HepG2 (cell line): Measurements from ENCODE around the gene TOMM7. TPM values are rescaled to one million over a fixed set of nuclear protein-coding genes. Genes with fewer than 3 reads are reported as not detected.

ENCODE experiments used
- ATAC-seq: fragments of 200-7000 bp; cut with Tn5 transposase; 3 replicates; pipeline ENCODE4 v1.9.1; 2020; ENCODE audit warnings: mild to moderate bottlenecking, moderate library complexity
- BruUV-seq: library from RNA; stranded (reverse); fragments of 400-500 nt; replicated peaks from 2 replicates; lab custom pipeline; 2021; lab: Mats Ljungman, UMichigan
- CTCF ChIA-PET: fragments of 300-600 bp; formaldehyde crosslinking; extraction: SDS; loops from one replicate; lab custom pipeline; 2021; ENCODE audit warnings: low total read pairs, inconsistent platforms, low intra/inter-chr PET ratio; lab: Yijun Ruan, JAX
- POLR2A ChIA-PET: fragments of 350-600 bp; sonication (Branson Sonifier 250); formaldehyde crosslinking; loops from one replicate; lab custom pipeline; 2020; ENCODE audit warnings: antibody characterized with exemption, inconsistent platforms; lab: Yijun Ruan, JAX
- DNase-seq: peaks from one replicate; pipeline ENCODE4 v3.0.0-alpha.2; 2015; ENCODE audit warnings: low spot score
- FAIRE-seq: peaks from 3 replicates; lab custom pipeline; 2011; peaks lifted over from hg19 to GRCh38; lab: Jason Lieb, UNC
- H2AFZ ChIP-seq: one replicate; pipeline ENCODE4 v1.6.1; 2011; ENCODE audit warnings: low read length, inconsistent platforms
- H3K27ac ChIP-seq: fragments of 300-600 bp; 3 replicates; pipeline ENCODE4 v1.8.0; 2011; ENCODE audit warnings: mixed run types, mild to moderate bottlenecking, mixed read lengths, low read length, inconsistent platforms; ENCODE audit not compliant: insufficient read depth; ENCODE audit errors: extremely low read length
- H3K27me3 ChIP-seq, 2 experiments: fragments of 200-600 bp in 1 of 2; 2 replicates in 1 of 2; 3 replicates in 1 of 2; pipeline versions ENCODE4 v1.6.0 to v1.8.0; 2011; ENCODE audit warnings: low read length in 2 of 2, mild to moderate bottlenecking in 2 of 2, moderate library complexity in 2 of 2, inconsistent platforms in 1 of 2; ENCODE audit not compliant: insufficient read depth in 2 of 2, control insufficient read depth in 1 of 2
- H3K36me3 ChIP-seq, 2 experiments: fragments of 200-600 bp in 1 of 2; replicated peaks in 1 of 2; 2 replicates in 1 of 2; 3 replicates in 1 of 2; pipeline versions ENCODE4 v1.5.1 to v1.8.0; 2011; ENCODE audit warnings: low read length in 2 of 2, inconsistent platforms in 1 of 2; ENCODE audit not compliant: insufficient read depth in 2 of 2, control insufficient read depth in 1 of 2
- H3K4me1 ChIP-seq: 2 replicates; pipeline ENCODE4 v1.5.1; 2012; ENCODE audit warnings: low read length, inconsistent platforms; ENCODE audit not compliant: insufficient read depth
- H3K4me2 ChIP-seq: 2 replicates; pipeline ENCODE4 v1.6.0; 2011; ENCODE audit warnings: low read depth, low read length, inconsistent platforms
- H3K4me3 ChIP-seq, 3 experiments: fragments of 200-600 bp in 1 of 3; sonication (generic), shearing (Covaris generic) in 1 of 3; replicated peaks in 1 of 3; 2 replicates each; pipeline ENCODE4 v1.5.1; 2011 to 2016; ENCODE audit warnings: low read length in 3 of 3, inconsistent platforms in 2 of 3, low read depth in 2 of 3, mild to moderate bottlenecking in 2 of 3, control low read depth in 1 of 3, mixed read lengths in 1 of 3; ENCODE audit not compliant: insufficient read depth in 1 of 3
- H3K79me2 ChIP-seq: one replicate; pipeline ENCODE4 v1.6.1; 2011; ENCODE audit warnings: low read length, inconsistent platforms; ENCODE audit not compliant: insufficient read depth
- H3K9ac ChIP-seq: 2 replicates; pipeline ENCODE4 v1.6.0; 2011; ENCODE audit warnings: mild to moderate bottlenecking, low read depth, low read length, inconsistent platforms; ENCODE audit not compliant: insufficient read depth
- H3K9me3 ChIP-seq: 2 replicates; pipeline ENCODE4 v1.5.1; 2012; ENCODE audit warnings: mild to moderate bottlenecking, low read length
- H4K20me1 ChIP-seq: 2 replicates; pipeline ENCODE4 v1.6.0; 2011; ENCODE audit warnings: inconsistent platforms, mild to moderate bottlenecking, low read length, moderate library complexity; ENCODE audit not compliant: insufficient read depth
- CEBPG ChIP-seq: IDR thresholded peaks from 2 replicates; pipeline ENCODE4 v1.6.1; 2016
- SRF ChIP-seq: IDR thresholded peaks from 2 replicates; pipeline ENCODE4 v1.6.1; 2011; ENCODE audit warnings: mild to moderate bottlenecking, low read depth, low read length, moderate library complexity
- ZNF776 ChIP-seq: sonication (generic); formaldehyde crosslinking; IDR thresholded peaks from 2 replicates; pipeline ENCODE4 v1.4.0; 2020; ENCODE audit warnings: mild to moderate bottlenecking, missing genetic modification reagents
- WGBS: methylation state at CpG from one replicate; pipeline ENCODE4 v1.1.6; 2017; ENCODE audit warnings: low lambda C conversion rate; 5-methylcytosine and 5-hydroxymethylcytosine counted together
- in situ Hi-C: cut with HindIII; loops from 2 replicates; pipeline ENCODE4 v1.10.0; 2017; ENCODE audit warnings: low pct_unique_long_range_greater_than_20kb; ENCODE audit not compliant: extremely low pct_ligation_motif_present
- intact Hi-C: fragments of 100-400 bp; cut with micrococcal nuclease; formaldehyde crosslinking; loops from one replicate; pipeline ENCODE4 v1.10.0; 2022; ENCODE audit not compliant: unreplicated experiment
- polyA plus RNA-seq, 8 experiments: library from polyadenylated mRNA; depleted of rRNA in 3 of 8; stranded (reverse) in 7 of 8; unstranded in 1 of 8; fragments of >200 nt; fragmentation: Illumina TruSeq in 4 of 8; extraction: Trizol in 4 of 8; gene quantifications; 2 replicates each; pipeline versions ENCODE4 v1.2.1 to v1.2.3, GENCODE V29; 2011 to 2016; ENCODE audit warnings: low read depth in 4 of 8, missing spikeins in 1 of 8, mixed read lengths in 1 of 8; ENCODE audit not compliant: insufficient read depth in 1 of 8
- total RNA-seq, 5 experiments: library from RNA; depleted of rRNA; stranded (reverse); fragments of >200 nt; fragmentation: Illumina TruSeq; extraction: Trizol; gene quantifications; 2 replicates each; pipeline ENCODE4 v1.2.3, GENCODE V29; 2016; ENCODE audit warnings: low read depth in 1 of 5
- TF ChIP-seq, protein P1 (sequence below): sonication (generic); formaldehyde crosslinking; IDR thresholded peaks from 2 replicates; pipeline ENCODE4 v1.8.1; 2023; ENCODE audit warnings: mild to moderate bottlenecking, inconsistent platforms, moderate library complexity, missing genetic modification reagents, borderline replicate concordance

TOMM7 gene
- total and polyA plus RNA-seq, 2 of the 13 experiments (the other 11 are each of a cell fraction or from before 2014, with no cell fraction given) = 251 to 369 TPM

DNA sequence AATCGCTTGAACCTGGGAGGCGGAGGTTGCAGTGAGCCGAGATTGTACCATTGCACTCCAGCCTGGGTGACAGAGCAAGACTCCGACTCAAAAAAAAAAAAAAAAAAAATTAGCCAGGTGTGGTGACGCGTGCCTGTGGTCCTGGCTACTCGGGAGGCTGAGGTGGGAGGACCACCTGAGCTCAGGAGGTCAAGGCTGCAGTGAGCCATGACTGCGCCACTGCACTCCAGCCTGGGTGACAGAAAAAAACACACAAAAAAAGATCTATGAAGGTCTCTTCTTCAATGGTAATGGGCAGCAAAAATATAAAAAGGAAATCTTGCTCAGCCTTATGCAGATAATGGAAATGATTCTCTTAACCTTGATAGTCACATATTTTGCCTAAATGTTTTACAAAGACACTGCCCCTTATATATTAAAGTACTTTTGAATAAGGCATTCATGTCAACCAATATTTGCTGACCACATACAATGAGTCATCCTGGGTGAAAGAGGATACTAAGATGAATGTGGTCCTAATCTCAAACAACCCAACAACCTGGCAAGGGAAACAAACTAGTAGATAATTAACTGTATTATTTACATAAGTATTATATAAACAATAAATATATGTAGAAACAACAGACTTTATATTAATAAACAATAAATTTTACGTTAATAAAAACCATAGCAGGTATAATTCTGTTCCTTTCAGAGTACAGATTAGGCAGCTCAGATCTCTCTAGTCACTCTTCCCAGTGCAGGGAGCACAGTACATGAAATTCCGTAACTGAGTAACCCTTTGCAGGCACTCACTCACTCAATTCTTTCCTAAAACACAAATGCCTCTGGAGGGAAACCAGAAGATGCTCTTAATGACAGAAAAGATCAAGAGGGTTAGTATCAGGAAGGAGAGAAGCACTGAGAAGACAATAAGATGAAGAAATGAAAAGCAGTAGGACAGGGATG is 8.1 kb downstream of the TOMM7 start (continued):
- no peak for TF ChIP-seq ZNF776 (CRISPR knock-in tag)

DNA sequence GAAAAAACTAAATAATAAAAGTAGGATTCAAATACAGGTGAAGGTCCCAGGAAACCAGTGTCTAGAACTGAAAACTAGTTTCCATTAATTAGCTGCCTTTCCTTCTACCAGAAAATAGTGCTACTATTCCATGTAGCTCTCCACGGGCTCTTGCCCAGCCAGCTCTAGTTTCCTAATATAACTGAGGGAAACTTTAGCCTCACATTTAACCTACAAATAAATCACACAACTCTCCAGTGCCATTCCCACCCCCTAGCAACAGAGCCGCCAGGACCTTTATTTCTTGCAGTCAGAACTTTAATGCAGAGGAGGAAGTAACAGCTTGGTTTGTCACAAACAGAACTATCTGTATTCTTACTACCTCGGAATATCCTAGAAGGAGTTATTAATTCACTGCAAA is 10.3 kb downstream of the TOMM7 start:
- Histone ChIP-seq H3K4me2 (no peak overlapping the region), H3K9ac (no peak overlapping the region), H3K27ac (no peak overlapping the region), H3K36me3 (peaks cover 2 to 30% of the 10 kb centered on the region in 2 experiments; a peak in 3 of 5 replicates)
- no peak for FAIRE-seq
- 99% methylated on average over 3 of the region's 3 CpGs for WGBS
- TF ChIP-seq, protein P1, sequence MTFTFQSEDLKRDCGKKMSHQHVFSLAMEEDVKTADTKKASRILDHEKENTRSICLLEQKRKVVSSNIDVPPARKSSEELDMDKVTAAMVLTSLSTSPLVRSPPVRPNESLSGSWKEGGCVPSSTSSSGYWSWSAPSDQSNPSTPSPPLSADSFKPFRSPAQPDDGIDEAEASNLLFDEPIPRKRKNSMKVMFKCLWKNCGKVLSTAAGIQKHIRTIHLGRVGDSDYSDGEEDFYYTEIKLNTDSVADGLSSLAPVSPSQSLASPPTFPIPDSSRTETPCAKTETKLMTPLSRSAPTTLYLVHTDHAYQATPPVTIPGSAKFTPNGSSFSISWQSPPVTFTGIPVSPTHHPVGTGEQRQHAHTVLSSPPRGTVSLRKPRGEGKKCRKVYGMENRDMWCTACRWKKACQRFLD (CRISPR knock-in tag) = no peak
- no peak for TF ChIP-seq CEBPG (CRISPR knock-in tag)
- TF ChIP-seq SRF = no peak
- TF ChIP-seq, all 625 proteins: peak for 0
- BruUV-seq = no TSS peak
- ChIA-PET POLR2A (interaction anchor here (1.2 kb wide), 1 partner anchor 10 kb away, joined by 3 read pairs; the partner anchor contains the start of gene TOMM7), CTCF (no interaction called here)
- in situ Hi-C loops (no loop called here), intact Hi-C loops (no loop called here)
- no peaks in the 10 kb centered on the region for H3K79me2 ChIP-seq
- no peak overlapping the region for H2AFZ ChIP-seq
- peaks cover 51% of the 10 kb centered on the region for H3K4me1 ChIP-seq
- no peaks in the 10 kb centered on the region for H3K27me3 ChIP-seq
- ATAC-seq = no peak
- H4K20me1 ChIP-seq = no peaks in the 10 kb centered on the region
- no peak overlapping the region for H3K4me3 ChIP-seq
- H3K9me3 ChIP-seq = no peaks in the 10 kb centered on the region
- no peak for DNase-seq
